GM18907 (cell line): Measurements from ENCODE around the gene DBF4B.
A peak's percentile ranks its signal among the peaks of the same experiment; 100 is the strongest.
"Not testable (repeated sequence)": the region's sequence is repeated elsewhere in the genome, so short reads cannot be mapped to it uniquely, and the experiment has no call there.

ENCODE experiments used
- ATAC-seq: cut with Tn5 transposase; IDR thresholded peaks from one replicate; pipeline ENCODE4 v1.9.1; 2021; ENCODE audit warnings: mild to moderate bottlenecking, moderate library complexity; ENCODE audit not compliant: unreplicated experiment

DBF4B gene

DNA sequence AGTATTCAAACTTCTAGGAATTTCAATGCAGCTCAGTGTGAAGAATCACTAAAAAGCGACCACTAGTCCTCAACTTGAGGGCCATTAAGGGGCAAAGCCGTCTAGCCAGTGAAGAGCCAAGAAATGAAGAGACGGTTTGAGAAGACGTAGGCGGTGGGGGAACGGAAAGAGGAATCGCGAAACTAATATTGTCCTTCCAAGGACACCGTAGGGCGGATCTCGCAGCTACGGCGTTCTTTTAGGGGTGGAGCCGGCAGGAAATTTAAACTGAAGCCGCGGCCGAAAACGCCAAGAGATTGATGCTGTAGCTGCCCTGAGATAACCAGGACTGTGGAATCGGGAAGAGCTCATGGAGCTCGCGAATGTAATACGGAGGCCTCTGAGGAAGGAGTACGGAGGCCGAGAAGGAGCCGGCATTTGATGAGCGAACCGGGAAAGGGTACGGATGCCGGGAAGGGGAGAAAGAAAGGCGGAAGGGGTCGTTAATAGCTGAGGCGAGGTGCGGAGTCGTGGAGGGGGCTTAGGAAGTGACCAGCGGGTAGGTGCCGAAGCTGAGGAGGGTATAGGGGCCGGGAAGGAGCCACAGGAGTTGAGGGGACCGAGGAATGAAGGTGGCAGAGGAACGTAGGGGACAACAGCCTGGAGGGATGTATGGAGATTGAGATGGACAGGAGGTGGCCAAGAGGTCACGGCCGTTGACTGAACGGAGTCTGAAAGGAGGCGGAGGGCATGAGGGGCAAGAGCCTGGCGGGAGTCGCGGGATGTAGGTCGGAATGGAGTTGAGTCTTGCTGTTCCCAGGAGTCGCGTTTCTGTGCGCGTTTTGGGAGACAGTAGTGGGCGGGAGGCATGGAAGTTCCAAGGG, at the start of gene DBF4B:
TSS of gene DBF4B (plus strand) at position 265 of the 863 bp plus-strand sequence. CDS start at position 421, 156 bp downstream.
- ATAC-seq: peak; percentile 71

DNA sequence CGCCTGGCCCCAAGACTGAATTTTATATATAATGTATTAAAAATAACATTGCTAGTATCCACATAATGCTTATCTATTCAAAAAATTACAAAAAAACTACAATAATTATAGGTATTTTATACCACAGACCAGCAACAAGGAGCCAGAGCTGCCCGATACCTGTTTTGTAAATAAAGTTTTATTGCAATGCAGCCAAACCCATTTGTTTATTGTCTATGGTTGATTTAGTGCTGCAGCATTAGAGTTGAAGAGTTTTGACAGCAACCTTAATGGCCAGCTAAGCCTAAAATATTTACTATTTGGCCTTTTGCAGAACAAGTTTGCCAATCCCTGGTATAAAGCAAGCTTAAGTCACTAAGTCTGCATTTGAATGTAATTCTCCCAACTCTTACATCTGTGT, 46.6 kb upstream of the DBF4B start:
- ATAC-seq: no peak

DNA sequence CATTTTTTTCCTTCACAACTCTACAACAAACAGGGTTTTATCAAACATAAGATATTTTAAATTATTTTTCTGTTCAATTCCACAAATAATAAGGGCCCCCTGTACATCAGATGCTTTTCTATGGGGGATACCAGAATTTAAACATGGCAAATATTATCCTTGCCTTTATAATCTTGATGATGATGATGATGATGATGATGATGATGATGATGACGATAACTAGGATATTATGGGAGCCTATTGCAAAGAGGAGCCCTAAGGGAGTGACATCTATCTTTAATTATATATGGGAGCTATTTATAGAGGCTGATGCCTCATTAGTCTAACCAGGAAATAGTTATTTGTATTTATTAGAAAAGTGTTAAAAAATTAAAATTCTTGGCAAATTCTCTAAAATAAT, 45.4 kb upstream of the DBF4B start:
- no peak for ATAC-seq

DNA sequence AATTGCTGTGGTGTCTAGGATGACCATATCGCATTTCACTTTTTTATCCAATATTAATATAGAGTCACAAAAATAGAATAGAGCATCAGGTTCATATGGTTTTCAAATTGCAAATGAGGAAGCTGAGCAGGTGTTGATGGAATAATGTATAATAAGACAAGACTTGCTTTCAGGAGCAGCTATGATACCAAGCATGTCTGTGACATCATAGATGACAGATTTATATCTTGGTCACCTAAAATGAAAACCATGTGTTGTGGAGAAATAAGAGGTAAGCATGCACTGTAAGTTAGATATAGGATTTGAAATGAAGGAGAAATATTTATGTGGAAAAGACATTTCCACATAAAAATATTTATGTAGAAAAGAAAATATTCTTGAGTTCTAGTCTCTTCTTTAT, 43.6 kb upstream of the DBF4B start:
- no peak for ATAC-seq

GRCh38 chr17:44666006-44666405, 42.5 kb upstream of the DBF4B start:
- no peak for ATAC-seq

GRCh38 chr17:44672479-44673093, 35.9 kb upstream of the DBF4B start:
- no peak for ATAC-seq

DNA sequence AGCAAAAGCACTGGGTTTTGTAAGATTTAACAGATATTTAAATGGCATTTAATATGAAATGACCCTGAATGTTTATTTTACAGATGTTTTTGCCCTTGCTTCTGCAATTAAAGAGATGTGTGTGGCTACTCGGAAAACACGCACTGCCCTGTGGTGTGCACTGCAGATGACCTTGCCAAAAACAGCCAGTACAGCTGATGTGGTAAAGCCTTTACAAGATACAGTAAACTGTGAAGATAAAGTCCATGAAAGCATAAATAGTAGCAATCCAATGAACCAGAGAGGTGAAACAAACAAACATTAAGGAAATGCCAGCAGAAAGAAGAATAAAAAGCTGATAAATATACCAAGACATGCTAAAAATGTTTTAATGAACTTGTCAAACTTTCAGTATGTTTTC, 34.6 kb upstream of the DBF4B start:
- no peak for ATAC-seq

GRCh38 chr17:44677136-44677535, 31.3 kb upstream of the DBF4B start:
- no peak for ATAC-seq

DNA sequence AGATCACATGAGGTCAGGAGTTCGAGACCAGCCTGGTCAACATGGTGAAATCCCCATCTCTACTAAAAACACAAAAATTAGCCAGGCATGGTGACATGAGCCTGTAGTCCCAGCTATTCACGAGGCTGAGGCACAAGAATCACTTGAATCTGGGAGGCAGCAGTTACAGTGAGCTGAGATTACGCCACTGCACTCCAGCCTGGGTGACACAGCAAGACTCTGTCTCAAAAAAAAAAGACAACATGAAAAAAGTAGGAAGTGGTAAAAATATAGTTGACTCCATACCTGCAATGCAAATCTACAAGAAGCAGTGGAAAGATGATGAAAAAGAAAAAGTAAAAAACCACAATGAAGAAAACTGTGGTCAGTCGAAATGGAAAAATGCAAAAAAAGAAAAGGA, 25.2 kb upstream of the DBF4B start:
- not testable (repeated sequence) for ATAC-seq

DNA sequence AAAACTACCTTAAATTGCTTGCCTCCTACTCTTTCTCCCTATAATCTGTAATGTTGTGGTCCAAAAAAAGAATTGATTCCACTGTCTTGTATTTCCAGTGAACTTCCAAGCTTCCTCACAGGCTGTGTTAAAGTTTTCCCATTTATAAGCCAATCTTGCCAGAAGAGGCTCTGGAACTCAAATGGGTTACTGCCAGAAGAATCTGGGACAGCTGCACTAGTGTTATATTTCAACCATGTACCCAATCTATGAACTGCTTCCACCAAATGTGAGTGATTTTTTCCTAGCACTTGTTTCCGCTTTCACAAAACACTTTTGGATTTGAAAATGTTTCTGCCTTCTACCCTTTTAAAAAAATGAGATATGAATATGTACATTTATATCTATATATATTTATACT, 20.7 kb upstream of the DBF4B start:
- no peak for ATAC-seq

- no peak for ATAC-seq
Observed at GRCh38 chr17:44688200-44688599, 20.3 kb upstream of the DBF4B start.

DNA sequence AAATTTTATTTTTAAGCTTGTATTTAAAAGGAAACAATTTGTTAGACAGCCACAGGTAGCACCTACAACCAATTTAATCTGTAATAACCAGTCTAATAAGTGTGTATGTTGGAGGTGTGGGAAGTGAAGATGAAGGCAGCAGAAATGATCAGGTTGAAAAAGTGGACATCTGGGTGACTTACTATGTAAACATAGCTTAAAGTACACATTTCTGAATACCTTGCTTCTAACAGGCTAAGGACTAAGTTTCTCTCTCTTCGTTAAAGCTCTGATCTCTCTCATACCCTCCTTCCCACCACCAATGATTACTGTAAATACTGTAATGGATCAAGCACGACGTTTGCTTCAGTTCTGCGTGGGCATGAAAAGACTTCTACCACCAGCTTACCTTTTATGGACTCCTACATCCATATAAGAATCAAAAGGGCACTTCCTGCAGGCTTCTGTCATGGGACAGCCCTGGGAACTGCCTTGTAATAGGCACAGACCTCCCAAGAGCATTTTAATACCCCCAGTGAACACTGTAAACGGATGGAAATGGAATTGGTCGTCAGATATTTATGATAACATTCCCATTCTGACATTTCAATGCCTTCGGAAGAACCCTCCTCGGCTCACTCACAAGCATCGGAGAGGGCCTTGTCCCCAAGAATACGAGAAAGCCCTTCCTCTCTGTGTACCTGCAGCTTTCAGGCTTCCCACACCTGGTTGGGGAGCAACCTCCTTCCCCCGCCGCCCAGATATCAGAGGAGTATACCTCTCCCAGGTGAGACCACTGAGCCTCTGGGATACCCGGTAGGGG, 19.6 kb upstream of the DBF4B start:
- peak; percentile 20 for ATAC-seq

GRCh38 chr17:44689477-44690217, 18.8 kb upstream of the DBF4B start, which contains the start of gene CCDC43:
CCDC43 (minus strand) TSS chr17:44689776; CDS start chr17:44689753, 23 bp downstream.
- ATAC-seq: peak; percentile 83

- not testable (repeated sequence) for ATAC-seq
Observed at GRCh38 chr17:44690746-44691306, 17.6 kb upstream of the DBF4B start.

- ATAC-seq: no peak
Observed at GRCh38 chr17:44693609-44694008, 14.9 kb upstream of the DBF4B start.

GRCh38 chr17:44700288-44700687, 8.2 kb upstream of the DBF4B start:
- not testable (repeated sequence) for ATAC-seq

- ATAC-seq: no peak
Observed at GRCh38 chr17:44707755-44708400, 587 bp upstream of the DBF4B start.

DNA sequence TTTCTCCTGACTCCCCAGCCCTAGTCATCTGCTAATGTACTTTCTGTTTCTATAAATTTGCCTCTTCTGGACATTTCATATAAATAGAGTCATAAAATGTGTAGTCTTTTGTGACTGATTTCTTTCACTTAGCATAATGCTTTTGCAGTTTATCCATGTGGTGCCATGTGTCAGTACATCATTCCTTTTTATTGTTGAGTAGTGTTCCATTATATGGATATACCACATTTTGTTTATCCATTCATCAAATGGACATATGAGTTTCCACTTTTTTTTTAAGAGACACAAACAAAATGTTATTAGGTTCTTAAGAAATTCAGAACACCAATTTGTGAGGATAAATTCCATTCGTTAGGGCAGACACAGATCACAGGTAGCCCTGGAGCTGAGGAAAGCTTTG, 11.0 kb downstream of the DBF4B start:
- no peak for ATAC-seq

- no peak for ATAC-seq
Observed at GRCh38 chr17:44722254-44722653, 13.8 kb downstream of the DBF4B start.

GRCh38 chr17:44726121-44726520, 17.7 kb downstream of the DBF4B start:
- not testable (repeated sequence) for ATAC-seq
